GM12875 (cell line): ENCODE results near the gene CCDC13.

ENCODE experiments used
- H3K4me3 ChIP-seq: one replicate; pipeline ENCODE4 v1.5.1; 2011; ENCODE audit warnings: low read depth, low read length, control low read depth
- CTCF ChIP-seq: IDR thresholded peaks from 2 replicates; pipeline ENCODE4 v1.5.1; 2011; ENCODE audit warnings: low read depth, mild to moderate bottlenecking, control low read depth, inconsistent platforms, low read length, moderate library complexity, borderline replicate concordance; ENCODE audit not compliant: insufficient read depth

The CCDC13 gene

GRCh38 chr3:42758126-42758525, 14.9 kb downstream of the CCDC13 start:
- no peak for TF ChIP-seq CTCF

GRCh38 chr3:42756681-42757213, 16.3 kb downstream of the CCDC13 start:
- no peak overlapping the region for H3K4me3 ChIP-seq
- TF ChIP-seq CTCF, result no peak

More at GRCh38 chr3:42758126-42758525, 14.9 kb downstream of the CCDC13 start:
- H3K4me3 ChIP-seq, result no peak overlapping the region

- H3K4me3 ChIP-seq, result no peak overlapping the region
- peak; percentile 56 for TF ChIP-seq CTCF
These were observed 17.1 kb downstream of the CCDC13 start for GRCh38 chr3:42755681-42756578.

- no peak for TF ChIP-seq CTCF
- H3K4me3 ChIP-seq, result no peak overlapping the region
These were observed 19.3 kb downstream of the CCDC13 start for GRCh38 chr3:42753757-42754156.

GRCh38 chr3:42752961-42753360, 20.1 kb downstream of the CCDC13 start:
- TF ChIP-seq CTCF, result no peak

GRCh38 chr3:42752441-42752840, 20.6 kb downstream of the CCDC13 start:
- no peak for TF ChIP-seq CTCF
- H3K4me3 ChIP-seq, result no peak overlapping the region

More at GRCh38 chr3:42752961-42753360, 20.1 kb downstream of the CCDC13 start:
- no peak overlapping the region for H3K4me3 ChIP-seq

- no peak for TF ChIP-seq CTCF
- H3K4me3 ChIP-seq, result no peak overlapping the region
These were observed 21.4 kb downstream of the CCDC13 start for GRCh38 chr3:42751609-42752008.
